Measurements from ENCODE around the gene ARID3A.

The ARID3A gene

DNA sequence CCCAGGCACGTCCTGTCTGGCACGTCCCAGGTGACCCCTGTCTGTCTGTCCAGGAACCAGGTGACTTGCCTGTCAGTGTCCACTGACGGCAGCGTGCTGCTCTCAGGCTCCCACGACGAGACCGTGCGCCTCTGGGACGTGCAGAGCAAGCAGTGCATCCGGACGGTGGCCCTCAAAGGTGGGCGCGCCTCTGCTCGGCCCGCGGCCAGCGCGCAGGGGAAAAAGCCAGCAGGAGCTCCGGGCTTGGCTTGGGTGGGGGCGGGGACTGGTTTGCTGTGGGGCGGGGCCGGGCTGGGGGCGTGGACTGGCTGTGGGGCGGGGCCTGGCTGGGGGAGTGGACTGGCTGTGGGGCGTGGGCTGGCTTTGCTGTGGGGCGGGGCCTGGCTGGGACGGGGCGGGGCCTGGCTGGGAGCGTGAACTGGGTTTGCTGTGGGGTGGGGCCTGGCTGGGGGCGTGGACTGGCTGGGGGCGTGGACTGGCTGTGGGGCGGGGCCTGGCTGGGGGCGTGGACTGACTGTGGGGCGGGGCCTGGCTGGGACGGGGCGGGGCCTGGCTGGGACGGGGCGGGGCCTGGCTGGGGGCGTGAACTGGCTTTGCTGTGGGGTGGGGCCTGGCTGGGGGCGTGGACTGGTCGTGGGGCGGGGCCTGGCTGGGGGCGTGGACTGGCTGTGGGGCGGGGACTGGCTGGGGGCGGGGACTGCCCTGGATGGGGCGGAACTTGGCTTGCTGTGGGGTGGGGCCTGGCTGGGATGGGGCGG lies 65.5 kb downstream of the ARID3A start:
- DNase-seq: peak; percentile 34

DNA sequence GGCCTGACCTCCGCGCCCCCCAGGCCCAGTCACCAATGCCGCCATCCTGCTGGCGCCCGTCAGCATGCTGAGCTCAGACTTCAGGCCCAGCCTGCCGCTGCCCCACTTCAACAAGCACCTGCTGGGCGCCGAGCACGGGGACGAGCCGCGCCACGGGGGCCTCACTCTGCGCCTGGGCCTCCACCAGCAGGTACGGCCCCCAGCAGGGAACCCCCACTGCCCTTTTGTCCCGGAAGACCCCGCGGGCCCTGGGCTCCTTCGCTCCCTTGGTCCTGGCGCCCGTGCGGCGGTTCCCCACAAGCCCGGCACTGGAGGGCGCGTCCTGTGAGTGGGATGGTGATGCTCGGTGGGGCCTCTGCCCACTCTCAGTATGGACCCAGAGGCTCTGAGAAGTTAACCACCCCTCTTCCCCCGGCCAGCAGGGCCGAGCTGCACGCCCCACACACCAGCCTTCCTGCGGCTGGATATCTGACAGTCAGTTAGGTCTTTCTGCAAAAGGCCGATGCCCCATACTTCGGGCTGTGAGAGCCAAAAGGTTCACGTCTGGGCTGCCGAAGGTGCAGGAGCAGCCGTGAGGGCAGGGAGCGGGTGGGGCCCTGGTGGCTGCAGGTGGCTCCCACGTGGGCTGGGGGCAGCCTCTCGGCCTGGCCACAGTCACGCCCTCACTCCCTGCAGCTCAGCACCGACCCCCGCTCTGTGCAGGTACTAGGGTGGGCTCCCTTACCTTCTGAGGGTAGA lies 66.3 kb downstream of the ARID3A start:
- DNase-seq: no peak

DNA sequence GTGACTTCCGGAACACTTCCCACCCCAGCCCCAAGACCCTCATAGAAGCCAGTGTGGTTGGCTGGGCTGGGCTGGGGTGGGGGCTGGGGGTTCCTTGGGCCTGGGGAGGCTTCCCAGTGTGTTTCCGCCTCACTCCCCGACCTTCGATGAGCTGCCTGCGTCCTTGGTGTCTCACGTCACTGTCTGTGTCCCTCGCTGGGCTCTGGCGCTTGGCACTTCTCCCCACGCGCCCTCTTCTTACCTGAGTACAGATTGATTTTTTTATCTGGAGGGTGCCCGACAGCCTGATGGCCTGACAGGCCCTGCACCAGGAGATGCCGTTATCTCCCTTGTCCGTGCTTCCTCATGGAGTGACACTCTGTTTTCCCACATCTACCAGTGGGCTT lies 66.8 kb downstream of the ARID3A start:
- no peak for DNase-seq

DNA sequence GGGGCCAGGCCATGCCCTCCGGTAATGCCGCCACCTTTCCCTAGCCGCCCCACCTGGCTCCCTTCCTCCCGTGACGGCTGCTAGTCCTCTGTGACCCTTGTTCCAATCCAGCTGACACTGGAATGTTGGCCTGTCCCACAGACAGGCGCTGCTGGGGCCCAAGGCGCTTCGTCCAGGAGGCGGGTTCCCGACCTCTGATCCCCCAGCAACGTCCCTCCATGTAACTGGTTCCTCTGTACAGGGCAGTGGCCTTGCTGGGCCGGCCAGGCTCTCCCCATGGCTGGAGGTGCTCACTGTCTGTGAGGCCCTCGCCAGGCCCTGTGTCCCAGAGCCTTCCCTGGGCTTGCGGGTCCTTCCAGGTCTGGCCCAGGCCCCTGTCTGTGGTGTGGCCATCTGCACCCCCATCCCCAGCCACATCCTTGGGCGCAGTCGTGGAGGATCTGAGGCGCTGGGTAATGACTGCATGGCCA lies 67.6 kb downstream of the ARID3A start:
- DNase-seq: no peak

DNA sequence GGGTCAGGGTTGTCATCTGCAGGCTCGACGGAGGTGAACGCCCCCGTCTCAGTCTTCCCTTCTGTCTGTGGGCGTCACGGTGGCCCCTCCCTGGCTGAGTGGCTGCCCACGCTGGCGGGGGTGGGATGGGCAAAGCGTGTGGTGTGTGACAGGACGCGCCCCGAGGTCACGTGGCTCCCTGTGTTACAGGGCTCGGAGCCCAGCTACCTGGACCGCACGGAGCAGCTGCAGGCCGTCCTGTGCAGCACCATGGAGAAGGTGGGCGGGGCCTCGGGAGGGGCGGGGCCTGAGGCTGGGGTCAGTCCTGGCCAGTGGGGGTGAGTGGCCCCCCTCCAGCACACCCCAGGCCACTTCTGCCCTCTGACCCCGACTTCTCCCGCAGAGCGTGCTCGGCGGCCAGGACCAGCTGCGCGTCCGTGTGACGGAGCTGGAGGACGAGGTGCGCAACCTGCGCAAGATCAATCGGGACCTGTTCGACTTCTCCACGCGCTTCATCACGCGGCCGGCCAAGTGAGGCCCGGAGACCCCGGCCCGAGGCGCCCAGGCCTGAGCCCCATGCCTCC lies 68.1 kb downstream of the ARID3A start:
- no peak for DNase-seq

DNA sequence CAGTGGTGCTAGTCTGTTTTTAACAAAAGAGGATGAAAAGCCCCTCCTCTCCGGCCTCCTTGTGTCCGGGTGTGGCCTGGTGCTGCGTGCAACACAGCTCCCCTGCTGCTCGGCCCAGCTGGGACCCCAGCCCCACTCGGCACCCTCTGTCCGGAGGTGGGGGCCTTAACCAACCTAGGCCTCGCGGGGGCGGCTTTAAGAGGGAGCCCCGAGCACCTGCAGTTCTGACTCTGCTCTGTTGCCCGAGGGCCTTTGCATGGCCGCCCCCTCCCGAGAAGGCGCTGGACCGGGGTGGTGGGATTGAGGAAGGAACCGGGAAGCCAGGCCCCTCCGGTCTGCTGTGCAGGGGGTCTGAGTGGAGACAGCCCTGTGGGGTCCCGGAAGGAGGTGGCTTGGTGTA lies 68.7 kb downstream of the ARID3A start:
- no peak for DNase-seq

DNA sequence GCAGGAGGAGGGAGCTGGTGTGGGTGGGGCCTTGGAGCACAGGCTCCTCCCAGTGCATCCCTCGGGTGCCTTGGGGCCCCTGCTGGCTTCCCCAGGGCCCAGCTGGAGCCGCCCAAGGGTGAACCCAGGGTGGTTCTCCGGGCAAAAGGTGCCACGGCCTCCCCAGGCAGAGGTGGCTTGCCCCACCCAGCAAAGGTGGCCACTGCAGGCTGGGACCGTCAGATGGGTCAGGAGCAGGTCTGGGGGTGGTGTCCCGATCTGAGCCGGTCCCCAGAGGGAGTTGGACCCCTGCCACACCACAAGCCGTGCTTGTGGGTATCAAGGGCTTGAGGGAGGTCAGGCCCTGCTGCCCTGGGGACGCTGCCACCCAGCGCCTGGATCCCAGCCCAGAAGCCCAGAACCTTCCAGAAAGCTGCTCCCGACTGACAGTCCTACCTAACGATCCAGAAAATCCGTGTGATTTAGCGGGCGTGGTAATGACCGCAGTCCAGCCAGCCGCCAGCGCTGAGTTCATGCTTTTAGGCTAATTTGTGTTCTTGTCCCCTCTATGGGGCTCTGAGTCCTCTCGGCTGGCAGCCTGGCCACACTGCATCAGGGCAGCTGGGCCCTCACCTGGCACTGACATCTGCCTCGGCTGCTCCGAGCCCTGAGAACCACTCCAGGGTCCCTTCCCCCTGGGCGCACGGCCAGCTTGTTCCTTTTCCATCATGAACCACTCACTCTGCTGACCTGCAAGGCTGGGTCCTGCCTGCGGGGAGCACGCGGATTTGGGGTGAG lies 69.4 kb downstream of the ARID3A start:
- DNase-seq: no peak

DNA sequence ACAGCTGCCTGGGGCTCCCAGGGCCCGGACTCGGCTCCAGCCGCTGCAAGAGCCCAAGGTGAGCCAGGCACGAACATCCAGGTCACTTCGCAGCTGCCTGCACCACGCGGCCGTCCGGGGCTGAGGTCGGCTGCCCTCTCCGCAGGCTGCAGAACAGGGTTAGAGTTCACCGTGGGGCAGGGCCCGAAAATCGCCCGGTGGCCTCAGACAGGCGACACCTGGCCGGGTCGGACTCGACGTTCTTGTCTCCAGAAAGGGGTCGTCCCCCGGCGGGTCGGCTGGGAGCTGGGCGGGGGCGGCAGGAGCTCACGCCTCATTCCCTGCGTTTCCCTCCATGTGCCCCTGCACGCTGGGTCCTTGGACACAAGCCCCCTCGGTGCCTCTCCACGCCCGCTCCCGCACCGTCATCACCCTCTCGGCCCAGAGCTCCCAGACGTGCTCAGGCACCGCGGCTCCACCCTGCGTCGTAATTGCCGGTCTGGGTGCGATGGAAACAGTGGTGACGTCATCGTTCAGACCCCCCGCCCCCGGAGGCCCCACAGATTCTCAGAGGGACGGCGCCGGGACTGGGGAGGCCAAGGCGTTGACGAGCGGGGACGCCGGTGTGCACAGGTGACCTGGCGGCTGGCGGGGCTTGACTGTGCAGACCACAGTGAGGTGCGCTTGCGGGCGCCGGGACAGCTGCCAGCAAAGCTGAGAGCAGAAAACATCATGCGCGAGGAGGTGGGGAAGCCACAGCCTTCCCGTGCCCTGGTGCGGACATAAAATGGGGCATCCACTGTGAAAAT lies 70.4 kb downstream of the ARID3A start:
- peak; percentile 51 for DNase-seq

DNA sequence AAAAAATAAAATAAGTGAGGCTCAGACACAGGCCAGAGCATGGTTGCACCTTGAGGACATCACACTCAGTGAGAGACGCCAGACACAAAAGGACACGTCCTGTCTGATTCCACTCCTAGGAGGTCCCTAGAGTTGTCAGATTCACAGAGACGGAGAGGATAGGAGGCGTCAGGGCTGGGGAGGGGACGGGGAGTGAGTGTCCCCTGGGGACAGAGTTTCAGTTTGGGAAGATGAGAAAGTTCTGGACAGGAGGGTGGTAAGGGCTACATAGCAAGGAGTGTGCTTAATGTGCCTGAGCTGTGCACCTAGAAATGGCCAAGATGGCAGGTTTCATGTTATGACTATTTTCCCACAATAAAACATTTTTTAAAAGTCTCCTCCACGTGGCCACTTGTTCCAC lies 72.2 kb downstream of the ARID3A start:
- no peak for DNase-seq

DNA sequence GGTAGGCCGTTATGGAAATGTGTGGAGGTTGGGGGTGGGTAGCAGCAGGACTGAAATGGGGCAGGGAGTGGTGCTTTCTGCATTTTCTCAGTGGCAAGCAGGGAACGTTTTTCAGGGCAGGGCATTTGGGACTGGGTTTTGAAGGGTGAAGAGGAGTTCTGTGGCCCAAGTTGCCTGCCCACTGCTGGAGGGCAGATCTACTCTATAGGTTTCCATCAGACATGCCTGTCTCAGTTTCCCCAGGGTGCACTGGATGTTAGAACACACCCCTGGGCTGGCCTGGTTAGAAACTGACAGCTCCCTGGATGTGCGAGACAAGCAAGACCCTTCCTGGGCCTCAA lies 73.5 kb downstream of the ARID3A start:
- DNase-seq: no peak

DNA sequence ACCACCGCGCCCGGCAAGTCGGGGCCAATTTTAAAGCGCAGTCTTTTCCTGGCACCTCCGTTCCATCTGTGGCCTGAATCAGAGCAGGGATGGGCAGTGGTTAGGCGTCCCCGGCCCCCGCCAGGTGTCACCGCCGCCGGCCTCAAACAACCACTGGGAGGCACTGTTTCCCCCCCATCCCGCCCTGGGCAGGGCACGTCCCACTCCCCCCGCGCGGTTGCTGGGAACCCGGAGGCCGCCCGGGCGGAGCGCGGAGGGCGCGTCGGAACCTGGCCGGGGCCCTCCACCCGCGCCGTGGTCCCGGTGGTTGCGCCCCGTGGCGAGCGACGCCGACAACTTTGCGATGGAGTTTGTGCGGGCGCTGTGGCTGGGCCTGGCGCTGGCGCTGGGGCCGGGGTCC lies 74.3 kb downstream of the ARID3A start, which contains the start of gene GRIN3B:
Gene GRIN3B, plus strand, starts transcription at position 325 of the 400 bp plus-strand sequence. Its CDS starts 19 bp downstream, at position 344.
- peak; percentile 37 for DNase-seq

DNA sequence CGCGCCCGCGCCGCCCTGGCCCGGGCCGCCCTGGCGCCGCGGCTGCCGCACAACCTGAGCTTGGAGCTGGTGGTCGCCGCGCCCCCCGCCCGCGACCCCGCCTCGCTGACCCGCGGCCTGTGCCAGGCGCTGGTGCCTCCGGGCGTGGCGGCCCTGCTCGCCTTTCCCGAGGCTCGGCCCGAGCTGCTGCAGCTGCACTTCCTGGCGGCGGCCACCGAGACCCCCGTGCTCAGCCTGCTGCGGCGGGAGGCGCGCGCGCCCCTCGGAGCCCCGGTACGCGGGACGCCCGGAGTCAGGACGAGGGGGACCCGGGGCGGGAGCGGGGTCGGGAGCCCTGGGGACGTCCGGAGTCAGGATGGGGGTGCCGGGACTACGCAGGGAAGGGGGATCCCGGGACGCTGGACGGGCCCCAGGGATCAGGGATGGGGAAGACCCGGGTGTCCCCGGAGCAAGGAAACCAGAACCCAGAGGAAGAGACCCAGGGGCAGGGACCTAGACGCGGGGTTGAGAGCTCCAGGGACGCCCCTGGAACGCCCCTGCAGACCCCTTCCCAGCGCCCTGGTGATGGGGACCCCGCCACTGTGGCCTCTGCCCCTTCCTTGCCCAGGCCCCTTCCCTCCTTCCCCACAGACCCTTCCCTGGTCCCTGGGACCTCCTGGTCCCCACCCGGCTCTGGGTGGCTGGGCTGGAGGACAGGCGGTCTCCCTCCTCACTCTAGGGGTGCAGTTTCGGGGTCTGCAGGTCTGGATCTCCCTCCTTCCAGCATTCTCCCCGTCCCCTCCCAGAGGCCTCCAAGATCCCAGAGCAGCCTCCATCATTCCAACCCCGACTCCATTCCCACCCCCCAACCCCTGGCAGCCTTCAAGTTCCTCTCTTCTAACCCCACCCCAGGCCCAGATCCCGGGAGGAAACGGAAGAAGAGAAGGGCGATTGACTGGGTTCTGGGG lies 75.0 kb downstream of the ARID3A start:
- no peak for DNase-seq

DNA sequence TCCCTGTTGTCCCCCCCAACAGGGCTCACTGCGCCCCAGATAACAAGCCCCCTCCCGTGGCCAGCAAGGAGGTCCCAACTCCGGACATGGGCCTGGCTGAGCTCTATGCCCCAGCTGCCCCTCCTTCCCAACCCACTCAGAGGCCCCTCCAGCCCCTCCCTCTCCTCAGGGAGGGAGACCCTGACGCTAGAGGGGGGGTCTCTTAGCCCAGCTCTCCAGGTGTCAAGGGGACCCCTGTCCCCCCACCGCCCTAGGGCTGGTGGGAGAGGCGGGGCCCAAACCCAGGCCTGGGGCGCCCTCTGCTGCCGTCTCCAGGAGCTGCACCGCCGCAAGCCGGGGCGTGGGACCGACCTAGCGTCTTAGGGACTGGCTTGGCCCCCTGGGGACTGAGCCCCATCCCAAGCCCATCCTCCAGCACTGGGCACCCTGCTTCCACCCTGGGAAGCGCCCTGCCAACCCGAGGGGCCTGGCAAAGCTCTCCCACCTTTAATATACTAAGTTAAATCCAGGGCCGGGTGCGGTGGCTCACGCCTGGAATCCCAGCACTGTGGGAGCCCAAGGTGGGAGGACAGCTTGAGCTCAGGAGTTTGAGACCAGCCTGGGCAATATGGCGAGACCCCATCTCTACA lies 75.8 kb downstream of the ARID3A start:
- DNase-seq: peak; percentile 60

DNA sequence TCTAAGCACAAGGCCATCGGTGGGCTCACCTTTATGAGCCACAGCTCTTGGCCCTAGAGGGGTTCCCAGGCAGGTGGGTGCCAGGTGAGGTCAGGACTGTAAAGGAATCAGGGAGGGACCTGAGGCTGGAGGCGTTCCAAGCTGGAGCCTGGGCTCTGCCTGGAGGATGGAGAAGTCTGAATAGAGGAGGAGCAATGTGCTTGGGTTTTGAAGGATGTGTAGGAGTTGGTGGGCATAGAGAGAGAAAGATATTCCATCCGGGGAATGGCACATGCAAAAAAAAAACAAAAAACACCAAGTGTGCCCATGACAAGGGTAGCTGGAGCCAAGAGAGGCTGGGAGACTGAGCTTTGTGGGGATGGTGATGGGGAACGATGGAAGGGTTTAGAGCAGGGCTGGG lies 76.8 kb downstream of the ARID3A start:
- DNase-seq: no peak

DNA sequence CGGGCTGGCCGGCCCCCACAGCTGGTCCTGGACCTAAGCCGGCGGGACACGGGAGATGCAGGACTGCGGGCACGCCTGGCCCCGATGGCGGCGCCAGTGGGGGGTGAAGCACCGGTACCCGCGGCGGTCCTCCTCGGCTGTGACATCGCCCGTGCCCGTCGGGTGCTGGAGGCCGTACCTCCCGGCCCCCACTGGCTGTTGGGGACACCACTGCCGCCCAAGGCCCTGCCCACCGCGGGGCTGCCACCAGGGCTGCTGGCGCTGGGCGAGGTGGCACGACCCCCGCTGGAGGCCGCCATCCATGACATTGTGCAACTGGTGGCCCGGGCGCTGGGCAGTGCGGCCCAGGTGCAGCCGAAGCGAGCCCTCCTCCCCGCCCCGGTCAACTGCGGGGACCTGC lies 77.4 kb downstream of the ARID3A start:
- no peak for DNase-seq

DNA sequence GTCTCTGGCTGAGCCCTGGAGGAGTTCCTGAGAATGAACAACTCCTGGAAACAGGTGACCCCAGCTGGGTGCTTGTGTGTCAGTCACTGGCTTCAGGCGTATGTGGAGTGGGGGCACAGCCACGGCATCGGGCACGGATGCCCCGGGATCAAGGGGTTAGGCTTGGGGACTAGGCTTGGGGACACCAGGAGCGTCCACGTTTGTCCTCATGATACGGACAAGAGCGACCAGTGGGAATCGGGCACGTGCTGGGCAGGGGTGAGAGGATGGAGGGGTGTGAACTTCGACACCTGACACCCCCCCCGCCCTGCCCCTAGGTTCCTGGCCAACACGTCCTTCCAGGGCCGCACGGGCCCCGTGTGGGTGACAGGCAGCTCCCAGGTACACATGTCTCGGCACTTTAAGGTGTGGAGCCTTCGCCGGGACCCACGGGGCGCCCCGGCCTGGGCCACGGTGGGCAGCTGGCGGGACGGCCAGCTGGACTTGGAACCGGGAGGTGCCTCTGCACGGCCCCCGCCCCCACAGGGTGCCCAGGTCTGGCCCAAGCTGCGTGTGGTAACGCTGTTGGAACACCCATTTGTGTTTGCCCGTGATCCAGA lies 78.5 kb downstream of the ARID3A start:
- DNase-seq: no peak

DNA sequence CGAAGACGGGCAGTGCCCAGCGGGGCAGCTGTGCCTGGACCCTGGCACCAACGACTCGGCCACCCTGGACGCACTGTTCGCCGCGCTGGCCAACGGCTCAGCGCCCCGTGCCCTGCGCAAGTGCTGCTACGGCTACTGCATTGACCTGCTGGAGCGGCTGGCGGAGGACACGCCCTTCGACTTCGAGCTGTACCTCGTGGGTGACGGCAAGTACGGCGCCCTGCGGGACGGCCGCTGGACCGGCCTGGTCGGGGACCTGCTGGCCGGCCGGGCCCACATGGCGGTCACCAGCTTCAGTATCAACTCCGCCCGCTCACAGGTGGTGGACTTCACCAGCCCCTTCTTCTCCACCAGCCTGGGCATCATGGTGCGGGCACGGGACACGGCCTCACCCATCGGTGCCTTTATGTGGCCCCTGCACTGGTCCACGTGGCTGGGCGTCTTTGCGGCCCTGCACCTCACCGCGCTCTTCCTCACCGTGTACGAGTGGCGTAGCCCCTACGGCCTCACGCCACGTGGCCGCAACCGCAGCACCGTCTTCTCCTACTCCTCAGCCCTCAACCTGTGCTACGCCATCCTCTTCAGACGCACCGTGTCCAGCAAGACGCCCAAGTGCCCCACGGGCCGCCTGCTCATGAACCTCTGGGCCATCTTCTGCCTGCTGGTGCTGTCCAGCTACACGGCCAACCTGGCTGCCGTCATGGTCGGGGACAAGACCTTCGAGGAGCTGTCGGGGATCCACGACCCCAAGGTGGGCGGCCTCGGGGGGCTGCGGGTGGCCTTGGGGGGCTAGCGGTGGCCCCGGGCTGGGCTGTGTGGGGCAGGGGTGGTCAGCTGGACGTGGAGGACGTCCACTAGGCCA lies 79.2 kb downstream of the ARID3A start:
- no peak for DNase-seq

DNA sequence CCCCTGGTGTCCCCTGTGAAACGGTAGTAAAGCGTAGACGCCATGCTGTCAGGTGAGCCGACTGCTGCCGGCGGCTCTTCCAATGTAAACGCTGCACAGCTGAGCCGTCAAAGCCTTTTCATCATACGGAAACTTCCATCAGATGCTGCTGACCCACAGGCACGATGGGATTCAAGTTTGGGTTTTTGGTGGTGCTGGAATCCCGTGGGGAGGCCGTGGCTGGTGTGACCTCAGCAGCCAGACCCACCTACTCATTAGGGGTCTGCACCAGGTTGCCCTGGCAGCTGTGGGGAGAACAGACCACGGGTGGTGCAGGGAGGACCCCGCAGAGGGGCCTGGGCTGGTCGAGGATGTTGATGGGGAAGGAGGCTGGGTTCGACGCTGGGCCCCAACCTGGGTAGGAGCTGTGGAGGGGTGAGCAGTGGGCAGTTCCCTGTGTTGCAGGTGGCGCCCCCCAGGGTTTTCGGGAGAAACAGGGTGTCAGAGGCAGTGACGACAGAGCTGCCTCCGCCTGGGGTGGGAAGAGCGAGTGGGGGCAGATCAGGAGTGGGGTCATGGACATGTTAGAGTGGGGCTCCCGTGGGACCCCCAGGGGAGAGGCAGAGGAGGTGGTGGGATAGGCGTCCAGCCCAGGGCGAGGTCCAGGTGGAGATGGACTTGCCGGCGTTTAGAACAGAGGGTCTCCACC lies 81.0 kb downstream of the ARID3A start:
- DNase-seq: no peak

Measured in activated CD4-positive, alpha-beta T cell treated with anti-CD3 and anti-CD28 coated beads for 1 hour (primary cell).